Ovary (tissue), 3 donors: ENCODE results near the gene TBC1D16.

Experiments used
- EP300 ChIP-seq: sonication (generic); formaldehyde crosslinking; IDR thresholded peaks from one replicate; pipeline ENCODE4 v1.6.1; 2017; ENCODE audit warnings: antibody characterized with exemption
- POLR2A ChIP-seq: fragments of 450-650 bp; IDR thresholded peaks from one replicate; pipeline ENCODE4 v1.6.1; 2017; ENCODE audit warnings: antibody characterized with exemption, mild to moderate bottlenecking, moderate library complexity
- TF ChIP-seq, protein P1 (sequence below), 3 donors: fragments of 450-650 bp in 2 of 3; fragments of 200-600 bp in 1 of 3; IDR thresholded peaks; one replicate each; pipeline versions ENCODE4 v1.5.1 to v1.8.0; 2016 to 2022; ENCODE audit warnings: antibody characterized with exemption in 3 of 3, mild to moderate bottlenecking in 1 of 3
- donor health status: DM: no; HTN: no; CAD: no.

DNA sequence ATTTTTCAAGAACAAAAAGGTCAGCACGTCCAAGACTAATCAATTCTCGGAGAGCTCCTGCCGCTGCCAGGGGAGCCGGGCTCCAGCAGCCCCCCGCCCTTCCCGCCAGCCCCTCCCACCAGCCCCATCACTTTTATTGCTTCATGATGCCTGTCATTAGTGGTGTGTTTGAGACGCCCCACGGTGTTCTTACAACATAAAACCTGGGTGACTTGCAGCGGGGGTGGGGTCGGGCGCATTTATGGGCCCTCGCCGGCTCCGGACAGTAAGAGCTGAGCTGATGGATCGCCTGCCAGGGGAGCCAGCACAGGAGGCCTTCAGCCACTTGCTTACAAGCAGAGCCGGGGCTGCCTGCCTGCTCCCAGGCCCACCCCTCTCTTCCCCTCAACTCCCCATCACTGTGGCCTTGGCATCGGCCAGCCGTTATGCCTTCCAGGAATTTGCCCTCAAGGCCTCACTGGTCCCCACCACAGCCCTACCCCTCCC is 113.5 kb downstream of the TBC1D16 start:
- TF ChIP-seq, protein P1, sequence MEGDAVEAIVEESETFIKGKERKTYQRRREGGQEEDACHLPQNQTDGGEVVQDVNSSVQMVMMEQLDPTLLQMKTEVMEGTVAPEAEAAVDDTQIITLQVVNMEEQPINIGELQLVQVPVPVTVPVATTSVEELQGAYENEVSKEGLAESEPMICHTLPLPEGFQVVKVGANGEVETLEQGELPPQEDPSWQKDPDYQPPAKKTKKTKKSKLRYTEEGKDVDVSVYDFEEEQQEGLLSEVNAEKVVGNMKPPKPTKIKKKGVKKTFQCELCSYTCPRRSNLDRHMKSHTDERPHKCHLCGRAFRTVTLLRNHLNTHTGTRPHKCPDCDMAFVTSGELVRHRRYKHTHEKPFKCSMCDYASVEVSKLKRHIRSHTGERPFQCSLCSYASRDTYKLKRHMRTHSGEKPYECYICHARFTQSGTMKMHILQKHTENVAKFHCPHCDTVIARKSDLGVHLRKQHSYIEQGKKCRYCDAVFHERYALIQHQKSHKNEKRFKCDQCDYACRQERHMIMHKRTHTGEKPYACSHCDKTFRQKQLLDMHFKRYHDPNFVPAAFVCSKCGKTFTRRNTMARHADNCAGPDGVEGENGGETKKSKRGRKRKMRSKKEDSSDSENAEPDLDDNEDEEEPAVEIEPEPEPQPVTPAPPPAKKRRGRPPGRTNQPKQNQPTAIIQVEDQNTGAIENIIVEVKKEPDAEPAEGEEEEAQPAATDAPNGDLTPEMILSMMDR (IDR thresholded peaks at IDR 0.05): no peak
- TF ChIP-seq POLR2A (no peak), EP300 (no peak)
